K562 (cell line): ENCODE results near the gene MYL4. TPM values are rescaled to one million over a fixed set of nuclear protein-coding genes. Genes with fewer than 3 reads are reported as not detected.

Experiments used
- ATAC-seq: fragments of 200-7000 bp; cut with Tn5 transposase; 3 replicates; pipeline ENCODE4 v1.9.1; 2020; ENCODE audit warnings: moderate library complexity
- BruUV-seq: library from RNA; stranded (reverse); fragments of 400-500 nt; replicated peaks from 2 replicates; lab custom pipeline; 2021; lab: Mats Ljungman, UMichigan
- CTCF ChIA-PET: fragments of 300-600 bp; formaldehyde crosslinking; extraction: SDS; loops from one replicate; lab custom pipeline; 2021; ENCODE audit warnings: low intra/inter-chr PET ratio; lab: Yijun Ruan, JAX
- POLR2A ChIA-PET: fragments of 300-600, 350-650 bp; sonication (Branson Sonifier 250); formaldehyde crosslinking; extraction: SDS; loops from one replicate; lab custom pipeline; 2021; ENCODE audit warnings: antibody characterized with exemption, inconsistent platforms; lab: Yijun Ruan, JAX
- DNase-seq, 4 experiments: peaks; one replicate each; pipeline versions ENCODE4 v3.0.0 to v3.0.0-alpha.2; 2011 to 2018; ENCODE audit warnings: low spot score in 3 of 4, mixed read lengths in 3 of 4; ENCODE audit errors: extremely low read depth in 1 of 4
- FAIRE-seq: peaks from 2 replicates; lab custom pipeline; 2011; peaks lifted over from hg19 to GRCh38; lab: Jason Lieb, UNC
- H2AFZ ChIP-seq: 2 replicates; pipeline ENCODE4 v1.6.0; 2011; ENCODE audit warnings: low read depth, low read length, control low read depth, inconsistent platforms
- H3K27ac ChIP-seq: fragments of 200-600 bp; 3 replicates; pipeline ENCODE4 v1.8.0; 2011; ENCODE audit warnings: low read depth, mild to moderate bottlenecking, control low read depth, inconsistent platforms, low read length, moderate library complexity, mixed read lengths; ENCODE audit errors: extremely low read depth
- H3K27me3 ChIP-seq, 2 experiments: fragments of 300-600 bp in 1 of 2; 2 replicates in 1 of 2; 3 replicates in 1 of 2; pipeline versions ENCODE4 v1.6.0 to v1.8.0; 2011; ENCODE audit warnings: inconsistent platforms in 2 of 2, low read length in 2 of 2, mild to moderate bottlenecking in 1 of 2, mixed read lengths in 1 of 2, moderate library complexity in 1 of 2; ENCODE audit not compliant: control insufficient read depth in 2 of 2, insufficient read depth in 2 of 2
- H3K36me3 ChIP-seq: fragments of 300-600 bp; 3 replicates; pipeline ENCODE4 v1.8.0; 2011; ENCODE audit warnings: mild to moderate bottlenecking, low read length, inconsistent platforms; ENCODE audit not compliant: control insufficient read depth, insufficient read depth
- H3K4me1 ChIP-seq, 2 experiments: fragments of 200-600 bp in 1 of 2; replicated peaks in 1 of 2; 2 replicates in 1 of 2; 3 replicates in 1 of 2; pipeline versions ENCODE4 v1.5.1 to v1.8.0; 2011; ENCODE audit warnings: inconsistent platforms in 2 of 2, low read length in 2 of 2, mild to moderate bottlenecking in 1 of 2, mixed read lengths in 1 of 2, moderate library complexity in 1 of 2; ENCODE audit not compliant: control insufficient read depth in 2 of 2, insufficient read depth in 2 of 2
- H3K4me2 ChIP-seq: 2 replicates; pipeline ENCODE4 v1.6.1; 2011; ENCODE audit warnings: low read length, control low read depth, inconsistent platforms, mixed read lengths; ENCODE audit not compliant: insufficient read depth
- H3K4me3 ChIP-seq: fragments of 200-600 bp; sonication (generic), shearing (Covaris generic); 2 replicates; pipeline ENCODE4 v1.5.1; 2016; ENCODE audit warnings: control low read depth, inconsistent platforms
- H3K79me2 ChIP-seq: fragments of 200-600 bp; 3 replicates; pipeline ENCODE4 v1.8.0; 2011; ENCODE audit warnings: low read length, inconsistent platforms; ENCODE audit not compliant: control insufficient read depth, insufficient read depth
- H3K9ac ChIP-seq, 2 experiments: 2 replicates each; pipeline versions ENCODE4 v1.6.0 to v1.6.1; 2011; ENCODE audit warnings: low read depth in 2 of 2, low read length in 2 of 2, control low read depth in 1 of 2, inconsistent platforms in 1 of 2, mild to moderate bottlenecking in 1 of 2, mixed read lengths in 1 of 2; ENCODE audit not compliant: insufficient read depth in 1 of 2
- H3K9me1 ChIP-seq: one replicate; pipeline ENCODE4 v1.6.0; 2011; ENCODE audit warnings: inconsistent platforms, mild to moderate bottlenecking, low read length, moderate library complexity; ENCODE audit not compliant: control insufficient read depth, insufficient read depth
- H3K9me3 ChIP-seq: replicated peaks from 2 replicates; pipeline ENCODE4 v1.5.1; 2011; ENCODE audit warnings: low read depth, low read length, inconsistent platforms; ENCODE audit not compliant: control insufficient read depth, insufficient read depth
- H4K20me1 ChIP-seq: replicated peaks from 2 replicates; pipeline ENCODE4 v1.6.1; 2011; ENCODE audit warnings: low read length, inconsistent platforms, mixed read lengths; ENCODE audit not compliant: control insufficient read depth, insufficient read depth
- ARNT ChIP-seq, 2 experiments: fragments of 450-650 bp; IDR thresholded peaks; 2 replicates each; pipeline ENCODE4 v1.6.1; 2016; ENCODE audit warnings: mild to moderate bottlenecking in 1 of 2
- NELFE ChIP-seq: IDR thresholded peaks from 2 replicates; pipeline ENCODE4 v1.6.1; 2011; ENCODE audit warnings: mild to moderate bottlenecking; ENCODE audit not compliant: insufficient read depth, insufficient read length
- PHTF2 ChIP-seq: fragments of 250-450 bp; sonication (Bioruptor Pico); IDR thresholded peaks from 2 replicates; pipeline ENCODE4 v1.5.0; 2021; ENCODE audit warnings: mild to moderate bottlenecking
- SMARCE1 ChIP-seq: fragments of 450-650 bp; IDR thresholded peaks from 2 replicates; pipeline ENCODE4 v1.7.1; 2016; ENCODE audit warnings: mild to moderate bottlenecking
- SNRNP70 ChIP-seq: fragments of 200-400 bp; formaldehyde crosslinking; optimal IDR thresholded peaks from 2 replicates; pipeline ENCODE3; 2017; ENCODE audit warnings: low read depth, low read length
- YBX1 ChIP-seq: fragments of 450-650 bp; IDR thresholded peaks from 2 replicates; pipeline ENCODE4 v1.7.1; 2016; ENCODE audit warnings: mild to moderate bottlenecking
- WGBS: fragments of 100-300 bp; shearing (Covaris generic); methylation state at CpG from one replicate; pipeline ENCODE4 v1.1.6; 2016; ENCODE audit warnings: low coverage, mixed read lengths; ENCODE audit not compliant: insufficient coverage; ENCODE audit errors: missing lambda C conversion rate; 5-methylcytosine and 5-hydroxymethylcytosine counted together
- in situ Hi-C: fragments of 300-500 bp; cut with MboI; formaldehyde crosslinking; loops from 4 replicates; pipeline ENCODE4 v1.15.0; 2018; ENCODE audit warnings: inconsistent platforms, mixed read lengths
- intact Hi-C: fragments of 100-400 bp; cut with micrococcal nuclease; formaldehyde crosslinking; loops from 2 replicates; pipeline ENCODE4 v1.14.2; 2022
- polyA plus RNA-seq, 8 experiments: library from polyadenylated mRNA; depleted of rRNA in 4 of 8; stranded (reverse) in 5 of 8; unstranded in 3 of 8; fragments of >200 nt; fragmentation: Nextera tagmentation in 2 of 8; fragmentation: Illumina TruSeq in 1 of 8; extraction: Ambion mirVana in 2 of 8; extraction: Trizol in 1 of 8; gene quantifications; 2 replicates each; pipeline versions ENCODE4 v1.2.1 to v1.2.3, GENCODE V29; 2011 to 2014; ENCODE audit warnings: inconsistent platforms in 1 of 8, missing spikeins in 1 of 8
- total RNA-seq, 7 experiments: library from RNA; depleted of rRNA in 6 of 7; stranded (reverse); fragments of >200 nt in 6 of 7; fragmentation: Illumina TruSeq in 2 of 7; extraction: Trizol in 2 of 7; gene quantifications; 2 replicates each; pipeline versions ENCODE4 v1.2.1 to v1.2.3, GENCODE V29; 2011 to 2021; ENCODE audit warnings: low replicate concordance in 1 of 7
- TF ChIP-seq, protein P1 (sequence below), 2 experiments: fragments of 450-650 bp in 1 of 2; sonication (generic) in 1 of 2; formaldehyde crosslinking in 1 of 2; IDR thresholded peaks in 1 of 2; conservative IDR thresholded peaks in 1 of 2; 2 replicates each; pipeline versions ENCODE4 v1.6.1 to v1.8.1; 2016 to 2023; ENCODE audit warnings: mild to moderate bottlenecking in 2 of 2, moderate library complexity in 2 of 2, inconsistent platforms in 1 of 2, missing genetic modification reagents in 1 of 2

The MYL4 gene
- total and polyA plus RNA-seq, 9 of the 15 experiments (the other 6 are each of a cell fraction or from before 2014, with no cell fraction given), result 117 to 423 (median 221) TPM

DNA sequence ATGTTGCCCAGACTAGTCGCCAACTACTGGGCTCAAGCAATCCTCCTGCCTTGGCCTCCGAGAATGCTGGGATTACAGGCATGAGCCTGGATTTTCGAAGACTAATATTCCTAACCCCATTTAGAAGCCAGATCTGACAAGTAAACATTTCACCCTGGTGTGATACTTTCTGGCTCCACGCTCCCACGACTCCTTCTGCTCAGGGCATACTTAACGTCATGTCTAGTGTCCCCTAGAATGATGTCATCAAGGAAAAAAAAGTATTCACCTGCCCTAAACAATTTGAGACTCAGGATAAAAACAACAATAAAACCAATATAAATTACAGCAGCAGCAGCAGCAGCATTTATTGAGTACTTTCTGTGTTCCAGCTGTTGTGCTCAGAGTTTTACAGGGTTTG is 57.6 kb downstream of the MYL4 start:
- Histone ChIP-seq H3K27me3 (no peaks in the 10 kb centered on the region), H3K36me3 (no peaks in the 10 kb centered on the region), H3K9me1 (no peaks in the 10 kb centered on the region), H2AFZ (no peak overlapping the region), H3K9ac (no peak overlapping the region), H3K4me3 (no peak overlapping the region), H3K4me2 (no peak overlapping the region), H3K4me1 (peaks cover 4 to 30% of the 10 kb centered on the region in 2 experiments; a peak in 3 of 5 replicates), H3K79me2 (no peaks in the 10 kb centered on the region), H3K9me3 (no peaks in the 10 kb centered on the region), H4K20me1 (no peaks in the 10 kb centered on the region), H3K27ac (no peak overlapping the region)
- intact Hi-C loops (no loop called here), in situ Hi-C loops (no loop called here)
- BruUV-seq, result no TSS peak
- WGBS, result 55% methylated on average over 6 of the region's 6 CpGs
- ChIA-PET POLR2A (interaction anchor here (1.3 kb wide), 1 partner anchor 24 kb away, joined by 3 read pairs; no protein-coding TSS in a partner anchor), CTCF (no interaction called here)
- FAIRE-seq (no peak), DNase-seq (no peak), ATAC-seq (no peak)
- TF ChIP-seq ARNT (IDR thresholded peaks at IDR 0.05) (no peak), NELFE (no peak), PHTF2 (CRISPR knock-in tag) (no peak), SMARCE1 (no peak), YBX1 (no peak), SNRNP70 (no peak)
- TF ChIP-seq, protein P1, sequence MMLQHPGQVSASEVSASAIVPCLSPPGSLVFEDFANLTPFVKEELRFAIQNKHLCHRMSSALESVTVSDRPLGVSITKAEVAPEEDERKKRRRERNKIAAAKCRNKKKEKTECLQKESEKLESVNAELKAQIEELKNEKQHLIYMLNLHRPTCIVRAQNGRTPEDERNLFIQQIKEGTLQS (IDR thresholded peaks at IDR 0.05), result peak; percentile 74
- TF ChIP-seq, protein P1 (CRISPR knock-in tag; conservative IDR thresholded peaks at IDR 0.05), result no peak
